Tibial artery (tissue), 4 donors: ENCODE results near the gene VGLL4.
A peak's percentile ranks its signal among the peaks of the same experiment; 100 is the strongest.

Experiments
- DNase-seq, 2 donors: peaks; one replicate each; pipeline ENCODE4 v3.0.0-alpha.2; 2019
- H3K27ac ChIP-seq, 2 donors: fragments of 200-600 bp; sonication (generic) in 1 of 2; 1 replicate in 1 of 2; 2 replicates in 1 of 2; pipeline ENCODE4 v1.5.1; 2018 to 2019; ENCODE audit warnings: mild to moderate bottlenecking in 1 of 2
- H3K27me3 ChIP-seq, 2 donors: fragments of 200-600 bp; sonication (generic) in 1 of 2; one replicate each; pipeline versions ENCODE4 v1.5.1 to v1.6.0; 2016 to 2019
- H3K36me3 ChIP-seq, 3 donors: fragments of 200-600 bp; sonication (generic) in 2 of 3; one replicate each; pipeline ENCODE4 v1.5.1; 2016 to 2019; ENCODE audit warnings: mild to moderate bottlenecking in 2 of 3
- H3K4me1 ChIP-seq, 4 donors: fragments of 200-600 bp; sonication (generic) in 2 of 4; 1 replicate in 3 of 4; 2 replicates in 1 of 4; pipeline ENCODE4 v1.5.1; 2016 to 2019
- H3K4me3 ChIP-seq, 2 donors: fragments of 200-600 bp; sonication (generic) in 1 of 2; 1 replicate in 1 of 2; 2 replicates in 1 of 2; pipeline ENCODE4 v1.5.1; 2018 to 2019; ENCODE audit warnings: mild to moderate bottlenecking in 2 of 2
- H3K9me3 ChIP-seq, 3 donors: fragments of 200-600 bp; sonication (generic) in 1 of 3; one replicate each; pipeline ENCODE4 v1.5.1; 2016 to 2019
- intact Hi-C: fragments of 100-400 bp; cut with DNase I; formaldehyde crosslinking; loops from one replicate; pipeline ENCODE4 v1.15.0; 2023; ENCODE audit warnings: low total_unique reads
- TF ChIP-seq, protein P1 (sequence below), 2 experiments: fragments of 200-600 bp in 1 of 2; fragments of 450-650 bp in 1 of 2; IDR thresholded peaks; one replicate each; pipeline ENCODE4 v1.5.1; 2017 to 2019; ENCODE audit warnings: antibody characterized with exemption in 2 of 2, mild to moderate bottlenecking in 1 of 2, moderate library complexity in 1 of 2

VGLL4 gene

DNA sequence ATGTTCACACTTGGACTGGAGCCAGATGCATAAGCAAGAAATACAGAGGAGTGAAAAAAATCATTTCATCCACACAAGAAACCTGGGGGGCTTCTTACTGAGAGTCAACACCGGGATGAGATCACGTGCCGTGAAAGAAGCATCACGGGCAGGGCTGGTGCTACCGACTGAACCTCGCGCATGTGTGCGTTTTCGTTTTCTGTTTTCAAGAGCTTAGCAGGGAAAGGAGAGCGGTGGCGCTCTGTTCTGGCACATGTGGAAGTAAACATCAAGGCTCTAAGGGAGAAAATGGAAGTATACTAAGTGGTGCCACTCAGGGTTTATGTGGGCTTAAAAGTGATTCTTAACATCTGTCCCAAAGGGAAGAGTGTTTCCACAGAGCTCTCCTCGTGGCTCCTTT, 55.9 kb downstream of the VGLL4 start:
- Histone ChIP-seq H3K27ac (peak overlapping the region; percentile 70 to 72), H3K4me3 (no peak overlapping the region), H3K36me3 (no peaks in the 10 kb centered on the region), H3K9me3 (no peaks in the 10 kb centered on the region), H3K27me3 (no peaks in the 10 kb centered on the region), H3K4me1 (peaks cover 5 to 98% (median 64%) of the 10 kb centered on the region in 4 donors)
- DNase-seq = peak in 1 of 2 donors; percentile 67
- intact Hi-C loops = no loop called here
- TF ChIP-seq, protein P1, sequence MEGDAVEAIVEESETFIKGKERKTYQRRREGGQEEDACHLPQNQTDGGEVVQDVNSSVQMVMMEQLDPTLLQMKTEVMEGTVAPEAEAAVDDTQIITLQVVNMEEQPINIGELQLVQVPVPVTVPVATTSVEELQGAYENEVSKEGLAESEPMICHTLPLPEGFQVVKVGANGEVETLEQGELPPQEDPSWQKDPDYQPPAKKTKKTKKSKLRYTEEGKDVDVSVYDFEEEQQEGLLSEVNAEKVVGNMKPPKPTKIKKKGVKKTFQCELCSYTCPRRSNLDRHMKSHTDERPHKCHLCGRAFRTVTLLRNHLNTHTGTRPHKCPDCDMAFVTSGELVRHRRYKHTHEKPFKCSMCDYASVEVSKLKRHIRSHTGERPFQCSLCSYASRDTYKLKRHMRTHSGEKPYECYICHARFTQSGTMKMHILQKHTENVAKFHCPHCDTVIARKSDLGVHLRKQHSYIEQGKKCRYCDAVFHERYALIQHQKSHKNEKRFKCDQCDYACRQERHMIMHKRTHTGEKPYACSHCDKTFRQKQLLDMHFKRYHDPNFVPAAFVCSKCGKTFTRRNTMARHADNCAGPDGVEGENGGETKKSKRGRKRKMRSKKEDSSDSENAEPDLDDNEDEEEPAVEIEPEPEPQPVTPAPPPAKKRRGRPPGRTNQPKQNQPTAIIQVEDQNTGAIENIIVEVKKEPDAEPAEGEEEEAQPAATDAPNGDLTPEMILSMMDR (IDR thresholded peaks at IDR 0.05) = no peak

DNA sequence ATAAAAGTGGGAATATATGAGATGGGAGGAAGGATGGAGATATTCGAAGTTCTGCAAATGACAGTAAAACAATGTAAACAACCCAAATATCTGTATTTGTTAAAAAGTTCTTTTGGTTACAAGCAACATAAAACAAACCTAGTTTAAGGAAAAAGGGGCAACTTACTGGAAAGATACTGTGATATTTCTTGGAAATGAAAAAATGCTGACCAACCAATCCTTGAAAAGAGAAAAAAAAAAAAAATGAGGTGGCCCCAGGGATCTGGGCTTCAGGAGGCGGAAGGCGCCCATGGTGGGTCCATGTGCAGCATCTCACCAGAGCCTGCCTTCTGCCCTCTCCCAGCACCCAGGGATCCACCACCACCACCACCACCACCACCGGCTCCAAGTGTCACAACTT, 59.1 kb downstream of the VGLL4 start:
- Histone ChIP-seq H3K27me3 (no peaks in the 10 kb centered on the region), H3K36me3 (no peaks in the 10 kb centered on the region), H3K9me3 (no peaks in the 10 kb centered on the region), H3K4me3 (no peak overlapping the region), H3K27ac (no peak overlapping the region), H3K4me1 (peaks cover 5 to 94% (median 55%) of the 10 kb centered on the region in 4 donors)
- intact Hi-C loops = no loop called here
- TF ChIP-seq, protein P1 (IDR thresholded peaks at IDR 0.05) = no peak
- DNase-seq = no peak

DNA sequence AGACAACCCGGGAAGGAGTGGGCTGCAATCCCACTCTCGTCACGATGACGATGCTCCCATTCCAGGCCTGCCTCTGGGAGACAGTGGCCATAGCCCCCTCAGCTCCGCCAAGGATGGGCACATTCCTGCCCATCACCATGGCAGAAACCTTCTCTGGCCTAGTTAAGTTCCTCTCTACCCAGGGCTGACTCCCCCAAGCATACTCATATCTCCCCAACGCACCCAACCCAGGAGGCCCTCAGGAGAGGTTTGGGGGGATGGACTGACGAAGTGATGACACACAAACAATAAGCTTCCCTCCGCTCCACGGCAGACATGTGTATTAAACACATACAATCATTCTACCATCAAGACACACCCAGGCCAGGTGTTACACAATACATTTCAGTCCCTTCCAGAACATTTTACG, 60.1 kb downstream of the VGLL4 start:
- TF ChIP-seq, protein P1 (IDR thresholded peaks at IDR 0.05) = no peak
- no peak for DNase-seq
- intact Hi-C loops = no loop called here
- H3K9me3 ChIP-seq = no peaks in the 10 kb centered on the region
- H3K4me1 ChIP-seq = peaks cover 5 to 84% (median 47%) of the 10 kb centered on the region in 4 donors
- H3K27me3 ChIP-seq = no peaks in the 10 kb centered on the region
- H3K4me3 ChIP-seq = no peak overlapping the region
- H3K36me3 ChIP-seq = no peaks in the 10 kb centered on the region
- H3K27ac ChIP-seq = peak overlapping the region; percentile 25 to 31

DNA sequence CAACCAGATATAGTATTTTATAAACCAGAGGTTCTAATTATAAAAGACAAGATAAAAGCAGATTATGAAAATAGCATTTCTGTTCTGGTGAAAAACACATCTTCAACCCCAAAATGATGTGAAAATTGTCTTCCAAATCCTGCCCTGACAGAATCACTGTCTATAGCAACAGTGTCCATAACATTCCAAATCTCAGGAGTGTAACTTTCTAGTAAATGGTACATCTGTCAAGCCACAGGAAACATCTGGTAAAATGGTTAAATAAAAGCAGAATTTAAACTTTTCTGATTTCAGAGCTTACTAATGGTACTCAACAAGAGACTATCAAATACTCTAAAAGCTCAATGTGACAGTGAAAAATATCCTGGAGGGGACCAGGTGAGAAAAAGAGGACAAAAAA, 60.5 kb downstream of the VGLL4 start:
- TF ChIP-seq, protein P1 (IDR thresholded peaks at IDR 0.05) = no peak
- H3K27ac ChIP-seq = peak overlapping the region; percentile 25 to 71
- DNase-seq = no peak
- H3K36me3 ChIP-seq = no peaks in the 10 kb centered on the region
- no peaks in the 10 kb centered on the region for H3K27me3 ChIP-seq
- H3K4me3 ChIP-seq = no peak overlapping the region
- H3K4me1 ChIP-seq = peaks cover 5 to 81% (median 43%) of the 10 kb centered on the region in 4 donors
- no peaks in the 10 kb centered on the region for H3K9me3 ChIP-seq
- intact Hi-C loops = no loop called here

DNA sequence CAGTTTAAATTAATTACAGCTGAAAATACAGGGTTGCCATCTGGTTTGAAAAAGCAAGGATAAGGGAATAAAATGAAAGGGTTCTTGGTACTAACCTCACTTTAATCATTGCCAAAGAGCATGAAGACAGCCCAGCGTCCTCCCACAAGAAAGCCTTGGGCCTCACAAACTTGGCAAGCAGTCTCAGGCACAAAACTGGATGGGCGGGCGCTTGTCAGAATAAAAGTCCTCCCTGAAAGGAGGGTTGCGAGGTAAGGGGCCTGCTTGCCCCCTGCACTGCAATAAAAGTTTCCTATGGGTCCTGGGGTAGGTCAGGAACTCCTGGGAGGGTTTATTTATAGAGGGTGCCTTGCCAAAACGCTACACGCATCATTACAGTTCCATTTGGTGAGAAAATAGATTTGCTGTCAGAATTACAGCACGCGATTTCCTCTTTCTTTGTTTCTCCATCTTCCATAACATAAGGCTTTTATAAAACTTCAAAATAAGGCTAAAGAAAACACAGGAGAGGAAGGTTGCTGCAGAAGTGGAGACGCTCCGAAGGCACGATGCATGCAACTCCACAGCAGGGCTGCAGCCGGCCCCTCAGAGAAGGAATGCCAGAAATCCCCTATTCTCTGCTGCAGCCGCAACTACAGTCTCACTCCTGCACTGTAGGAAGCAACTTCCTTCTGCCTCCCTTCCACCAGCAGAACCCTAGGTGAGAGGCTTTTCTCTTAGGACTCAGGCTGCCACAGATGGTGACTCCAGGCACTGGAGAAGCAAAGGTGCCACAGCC, 61.3 kb downstream of the VGLL4 start:
- H3K27me3 ChIP-seq = no peaks in the 10 kb centered on the region
- TF ChIP-seq, protein P1 (IDR thresholded peaks at IDR 0.05) = no peak
- peak overlapping the region; percentile 43 to 71 for H3K27ac ChIP-seq
- H3K36me3 ChIP-seq = no peaks in the 10 kb centered on the region
- peak overlapping the region; percentile 34 to 38 for H3K4me3 ChIP-seq
- DNase-seq = peak; percentile 78 to 82
- H3K4me1 ChIP-seq = peaks cover 5 to 77% (median 36%) of the 10 kb centered on the region in 4 donors
- intact Hi-C loops = no loop called here
- no peaks in the 10 kb centered on the region for H3K9me3 ChIP-seq
